HL-60/S4 treated with phorbol 12-myristate 13-acetate at 8.2 ng/mL for 4 days and 3 days (cell line): ENCODE measurements around the gene ERC1.

Experiments
- in situ Hi-C: fragments of 300-500 bp; cut with MboI; formaldehyde crosslinking; loops from 2 replicates; pipeline ENCODE4 v1.15.0; 2022; ENCODE audit warnings: low sequenced_read_pairs

ERC1 gene

GRCh38 chr12:1280059-1280458 is 289.0 kb downstream of the ERC1 start:
- in situ Hi-C loops = no loop called here

DNA sequence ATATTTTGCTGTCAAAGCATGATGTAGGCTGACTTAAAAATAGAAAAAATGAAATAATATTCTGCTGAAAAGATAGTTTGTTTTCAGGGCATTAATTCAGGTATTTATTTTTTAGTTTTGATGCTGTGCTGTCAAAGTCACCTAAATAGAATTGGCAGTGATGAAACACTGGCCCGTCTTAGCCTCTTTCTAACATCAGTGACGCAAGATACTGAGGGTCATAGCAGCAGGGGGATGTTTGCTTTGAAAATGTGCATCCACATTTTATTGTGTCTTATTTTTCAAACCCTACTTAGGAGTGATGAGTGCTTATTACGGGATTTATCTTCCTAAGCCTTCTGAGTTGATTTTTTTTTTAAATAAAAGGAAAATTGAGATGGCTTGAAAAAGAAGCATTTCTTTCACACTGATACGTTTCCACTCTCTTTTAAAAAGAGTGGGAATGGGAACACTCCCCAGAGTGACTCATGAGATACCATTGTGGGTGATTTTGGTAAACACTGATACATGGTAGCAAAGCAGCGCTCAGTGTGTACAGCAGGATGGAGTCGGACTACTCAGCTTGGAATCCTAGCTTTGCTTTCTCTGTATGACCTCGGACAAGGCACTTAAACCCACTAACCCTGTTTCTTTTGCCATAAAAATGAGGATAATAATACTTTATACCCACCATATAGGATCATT is 290.8 kb downstream of the ERC1 start:
- in situ Hi-C loops = no loop called here

- in situ Hi-C loops = no loop called here
These were observed 291.8 kb downstream of the ERC1 start for GRCh38 chr12:1282670-1283315.

GRCh38 chr12:1283316-1283715 is 292.3 kb downstream of the ERC1 start:
- in situ Hi-C loops = no loop called here

DNA sequence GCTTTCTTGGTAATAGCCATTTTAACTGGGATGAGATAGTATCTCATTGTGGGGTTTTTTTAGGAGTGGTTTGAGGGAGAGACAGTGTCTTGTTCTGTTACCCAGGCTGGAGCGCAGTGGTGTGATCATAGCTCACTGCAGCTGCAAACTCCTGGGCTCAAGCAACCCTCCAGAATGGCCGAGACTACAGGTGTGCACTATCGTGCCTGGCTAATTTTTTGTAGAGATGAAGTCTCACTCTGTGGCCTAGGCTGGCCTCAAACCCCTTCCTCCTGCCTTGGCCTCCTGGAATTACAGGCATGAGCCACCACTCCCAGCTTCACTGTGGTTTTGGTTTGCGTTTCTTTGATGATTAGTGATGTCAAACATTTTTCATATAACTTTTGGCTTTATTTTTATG is 293.6 kb downstream of the ERC1 start:
- in situ Hi-C loops = no loop called here

- in situ Hi-C loops = no loop called here
These were observed 296.5 kb downstream of the ERC1 start for GRCh38 chr12:1287446-1287975.

DNA sequence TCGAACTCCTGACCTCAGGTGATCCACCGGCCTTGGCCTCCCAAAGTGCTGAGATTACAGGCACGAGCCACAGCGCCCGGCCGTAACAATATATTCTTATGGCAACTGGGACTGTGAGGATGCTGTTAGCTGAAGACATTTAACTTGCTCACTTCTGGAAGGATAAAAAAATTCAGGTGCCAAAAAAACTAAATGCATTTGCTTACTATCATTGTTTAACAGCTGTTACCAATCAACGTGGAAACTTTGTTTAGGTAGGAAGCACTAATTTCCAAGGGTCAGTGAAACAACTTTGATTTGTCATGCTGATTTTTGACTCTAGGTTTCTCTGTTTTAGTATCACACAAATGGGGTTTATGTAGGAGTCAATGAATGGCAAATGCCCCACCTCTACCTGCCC is 297.3 kb downstream of the ERC1 start:
- in situ Hi-C loops = no loop called here

DNA sequence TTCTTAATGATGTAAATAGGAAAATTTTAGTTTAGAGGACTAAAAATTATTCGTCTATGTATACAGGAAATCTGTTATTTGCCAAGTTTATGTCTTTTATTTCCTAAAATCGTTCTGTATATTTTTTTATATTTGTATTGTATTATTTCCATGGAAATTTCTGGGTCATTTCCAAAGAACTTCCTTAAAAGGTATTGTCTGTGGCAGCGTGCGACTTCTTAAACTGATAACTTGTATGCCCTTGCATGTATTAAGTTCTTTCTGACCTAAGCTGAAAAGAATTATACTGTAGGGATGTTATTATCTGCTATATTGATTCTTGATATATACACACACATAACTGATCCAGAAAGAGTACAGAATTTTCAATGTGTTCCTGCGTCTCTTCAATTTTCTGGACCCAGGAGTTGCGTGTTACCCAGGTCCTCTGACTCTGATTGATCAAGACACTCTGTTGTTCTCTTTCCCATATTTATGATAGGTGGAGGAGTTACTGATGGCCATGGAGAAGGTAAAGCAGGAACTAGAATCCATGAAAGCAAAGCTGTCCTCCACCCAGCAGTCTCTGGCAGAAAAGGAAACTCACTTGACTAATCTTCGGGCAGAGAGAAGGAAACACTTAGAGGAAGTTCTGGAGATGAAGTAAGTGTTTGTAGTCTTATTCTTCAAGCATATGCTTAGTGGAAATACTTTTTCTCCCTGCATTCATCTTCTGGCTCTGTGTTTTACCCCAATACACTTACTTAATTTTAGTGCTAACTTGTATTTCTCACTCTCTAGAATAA is 298.5 kb downstream of the ERC1 start:
- in situ Hi-C loops = no loop called here

GRCh38 chr12:1290716-1291115 is 299.7 kb downstream of the ERC1 start:
- in situ Hi-C loops = no loop called here

GRCh38 chr12:1291601-1292332 is 300.7 kb downstream of the ERC1 start:
- in situ Hi-C loops = no loop called here

- in situ Hi-C loops = no loop called here
These were observed 302.9 kb downstream of the ERC1 start for GRCh38 chr12:1293901-1294300.

DNA sequence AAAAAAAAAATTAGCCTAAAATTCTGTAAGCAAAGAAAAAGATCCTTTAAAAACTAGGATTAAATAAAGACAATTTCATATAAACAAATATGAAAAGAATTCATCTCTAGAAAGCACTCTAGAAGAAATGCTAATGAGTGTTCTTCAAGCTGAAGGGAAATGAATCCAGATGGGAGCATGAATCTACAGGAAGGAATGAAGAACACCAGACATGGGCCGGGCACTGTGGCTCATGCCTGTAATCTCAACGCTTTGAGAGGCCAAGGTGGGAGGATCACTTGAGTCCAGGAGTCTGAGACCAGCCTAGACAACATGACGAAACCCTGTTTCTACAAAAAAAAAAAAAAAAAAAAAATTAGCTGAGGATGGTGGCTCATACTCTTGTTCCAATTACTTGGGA is 306.2 kb downstream of the ERC1 start:
- in situ Hi-C loops = no loop called here

DNA sequence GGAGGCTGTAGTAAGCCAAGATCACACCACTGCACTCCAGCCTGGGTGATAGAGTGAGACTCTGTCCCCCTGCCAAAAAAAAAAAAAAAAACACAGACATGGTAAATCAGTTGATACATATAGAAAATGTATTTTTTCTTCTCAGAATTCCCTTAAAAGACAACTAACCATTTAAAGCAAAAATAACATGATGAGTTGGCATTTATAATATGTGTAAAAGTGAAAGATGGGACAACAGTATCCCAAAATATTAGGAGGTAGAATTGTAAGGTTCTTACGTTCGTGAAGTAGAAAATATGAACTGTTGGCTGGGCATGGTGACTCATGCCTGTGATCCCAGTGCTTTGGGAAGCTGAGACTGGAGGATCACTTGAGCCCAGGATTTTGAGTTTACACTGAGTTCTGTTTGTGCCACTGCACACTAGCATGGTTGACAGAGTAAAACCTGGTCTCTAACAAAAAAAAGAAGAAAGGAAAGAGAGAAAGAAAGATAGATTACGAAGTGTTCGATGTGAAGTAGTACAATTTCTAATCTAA is 306.7 kb downstream of the ERC1 start:
- in situ Hi-C loops = no loop called here

GRCh38 chr12:1300460-1300859 is 309.4 kb downstream of the ERC1 start:
- in situ Hi-C loops = no loop called here

GRCh38 chr12:1302201-1302870 is 311.3 kb downstream of the ERC1 start:
- in situ Hi-C loops = no loop called here

- in situ Hi-C loops = no loop called here
These were observed 314.0 kb downstream of the ERC1 start for GRCh38 chr12:1305063-1305434.

DNA sequence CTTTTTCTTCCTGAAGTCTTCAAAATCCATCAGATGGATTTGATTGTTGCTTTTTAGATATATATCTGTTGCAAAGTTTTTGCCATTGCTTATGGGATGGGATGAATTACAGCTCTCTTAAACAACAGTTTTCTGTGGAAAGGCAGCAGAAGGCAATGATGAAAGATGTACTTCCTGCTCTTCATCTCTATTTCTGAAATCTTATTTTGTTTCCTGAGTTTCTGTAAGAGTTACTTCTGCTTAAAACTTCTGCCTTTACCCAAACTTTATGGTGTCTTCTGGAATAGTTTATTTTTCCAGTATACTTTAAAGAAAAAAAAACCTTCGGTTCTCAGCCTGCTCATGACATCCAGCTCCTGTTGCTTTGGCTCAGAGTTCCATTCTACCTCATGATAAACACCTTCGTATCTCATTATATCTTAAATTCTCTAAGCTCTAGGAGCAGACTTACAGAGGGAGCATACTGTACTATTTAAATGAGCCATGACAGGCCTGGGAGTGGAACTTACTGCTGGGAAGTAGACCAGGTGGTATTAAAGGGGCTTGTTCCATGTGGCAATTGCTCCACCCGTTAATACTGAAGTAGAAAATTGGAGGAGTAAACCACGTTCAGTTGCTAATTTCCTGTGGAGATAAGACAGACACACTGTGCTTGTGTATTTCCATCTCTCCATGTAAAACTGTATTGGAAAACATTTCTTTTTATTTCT is 314.9 kb downstream of the ERC1 start:
- in situ Hi-C loops = no loop called here

DNA sequence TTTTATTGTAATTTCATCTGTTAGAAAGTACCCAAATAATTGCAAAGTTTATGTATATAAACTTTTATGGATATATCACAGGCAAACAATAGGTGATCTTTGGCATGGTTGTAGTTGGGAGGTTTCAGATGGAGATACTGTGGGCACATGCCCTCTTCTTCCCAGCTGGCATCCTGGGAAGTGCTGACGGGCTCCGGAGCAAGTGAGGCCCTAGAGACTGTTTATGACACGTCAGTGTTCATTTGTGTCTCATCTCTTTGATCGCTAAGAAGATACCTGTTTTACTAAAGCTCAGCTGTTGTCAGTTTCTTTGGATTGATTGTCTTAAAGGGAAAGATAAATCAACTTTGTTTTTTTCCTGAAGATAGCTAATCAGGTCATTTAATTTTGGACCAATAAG is 315.8 kb downstream of the ERC1 start:
- in situ Hi-C loops = no loop called here

DNA sequence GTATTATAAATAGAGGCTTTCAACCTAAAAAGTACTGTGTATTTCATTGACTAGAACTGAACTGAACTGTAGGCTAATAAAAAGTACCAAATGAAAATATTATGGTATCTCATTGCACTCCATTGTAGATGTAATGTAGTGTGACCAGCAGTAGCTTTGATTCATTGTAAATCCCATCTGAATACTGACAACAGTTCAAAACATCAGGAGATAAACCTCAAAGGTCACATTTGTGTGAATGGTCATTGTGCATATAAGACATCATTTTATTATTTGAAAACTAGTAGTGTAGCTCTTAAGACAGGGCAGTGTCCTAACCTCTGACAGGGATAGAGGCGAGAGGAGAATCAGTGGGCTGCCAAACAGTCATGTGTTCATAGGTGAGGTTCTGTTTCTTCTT is 316.8 kb downstream of the ERC1 start:
- in situ Hi-C loops = no loop called here

GRCh38 chr12:1309613-1310012 is 318.6 kb downstream of the ERC1 start:
- in situ Hi-C loops = no loop called here
